ENCODE results near the gene NPY. TPM values are rescaled to one million over a fixed set of nuclear protein-coding genes. Genes with fewer than 3 reads are reported as not detected.

The NPY gene
- total and polyA plus RNA-seq, 4 donors = not detected

GRCh38 chr7:24328894-24329293 is 44.9 kb downstream of the NPY start:
- ATAC-seq (ENCODE audit: insufficient read depth, low FRiP score) = no peak

GRCh38 chr7:24334012-24334411 is 50.0 kb downstream of the NPY start:
- Histone ChIP-seq H3K9ac (ENCODE audit: insufficient read depth in 1 of 2, low read length in 2 of 2) (no peak overlapping the region), H3K36me3 (ENCODE audit: control insufficient read depth in 4 of 4, insufficient read depth in 4 of 4, low read length in 4 of 4) (no peaks in the 10 kb centered on the region), H3K27ac (ENCODE audit: low read depth in 1 of 2, low read length in 1 of 2) (no peak overlapping the region), H3K9me3 (ENCODE audit: control insufficient read depth in 4 of 4, insufficient read depth in 3 of 4, low read length in 3 of 4) (no peaks in the 10 kb centered on the region), H3K4me3 (no peak overlapping the region), H3K27me3 (ENCODE audit: control insufficient read depth in 3 of 3, insufficient read depth in 3 of 3, low read length in 2 of 3) (peaks cover 0 to 6% (median 0%) of the 10 kb centered on the region in 3 donors), H3K4me1 (ENCODE audit: control insufficient read depth in 5 of 5, insufficient read depth in 5 of 5, low read length in 5 of 5) (no peaks in the 10 kb centered on the region)
- no peak for ATAC-seq (ENCODE audit: insufficient read depth, low FRiP score)
- WGBS, 2 donors = 50 to 61% methylated on average over 2 of the region's 2 CpGs
- DNase-seq = no peak
- no peak for TF ChIP-seq CTCF (IDR thresholded peaks at IDR 0.05; ENCODE audit: control extremely low read depth, extremely low read depth)

More at GRCh38 chr7:24328894-24329293, 44.9 kb downstream of the NPY start:
- H3K9ac ChIP-seq (ENCODE audit: insufficient read depth in 1 of 2, low read length in 2 of 2) = no peak overlapping the region
- no peaks in the 10 kb centered on the region for H3K4me1 ChIP-seq (ENCODE audit: control insufficient read depth in 5 of 5, insufficient read depth in 5 of 5, low read length in 5 of 5)
- no peaks in the 10 kb centered on the region for H3K36me3 ChIP-seq (ENCODE audit: control insufficient read depth in 4 of 4, insufficient read depth in 4 of 4, low read length in 4 of 4)
- H3K4me3 ChIP-seq = no peak overlapping the region
- H3K27me3 ChIP-seq (ENCODE audit: control insufficient read depth in 3 of 3, insufficient read depth in 3 of 3, low read length in 2 of 3) = peaks cover 0 to 2% (median 0%) of the 10 kb centered on the region in 3 donors
- no peak for DNase-seq
- no peaks in the 10 kb centered on the region for H3K9me3 ChIP-seq (ENCODE audit: control insufficient read depth in 4 of 4, insufficient read depth in 3 of 4, low read length in 3 of 4)
- no peak for TF ChIP-seq CTCF (IDR thresholded peaks at IDR 0.05; ENCODE audit: control extremely low read depth, extremely low read depth)
- 60 to 88% methylated on average over 2 of the region's 2 CpGs for WGBS, 2 donors
- no peak overlapping the region for H3K27ac ChIP-seq (ENCODE audit: low read depth in 1 of 2, low read length in 1 of 2)

- Histone ChIP-seq H3K4me3 (no peak overlapping the region), H3K36me3 (ENCODE audit: control insufficient read depth in 4 of 4, insufficient read depth in 4 of 4, low read length in 4 of 4) (no peaks in the 10 kb centered on the region), H3K27me3 (ENCODE audit: control insufficient read depth in 3 of 3, insufficient read depth in 3 of 3, low read length in 2 of 3) (peaks cover 0 to 6% (median 0%) of the 10 kb centered on the region in 3 donors), H3K9ac (ENCODE audit: insufficient read depth in 1 of 2, low read length in 2 of 2) (no peak overlapping the region), H3K27ac (ENCODE audit: low read depth in 1 of 2, low read length in 1 of 2) (no peak overlapping the region), H3K4me1 (ENCODE audit: control insufficient read depth in 5 of 5, insufficient read depth in 5 of 5, low read length in 5 of 5) (no peaks in the 10 kb centered on the region), H3K9me3 (ENCODE audit: control insufficient read depth in 4 of 4, insufficient read depth in 3 of 4, low read length in 3 of 4) (no peaks in the 10 kb centered on the region)
- DNase-seq (no peak), ATAC-seq (ENCODE audit: insufficient read depth, low FRiP score) (no peak)
- WGBS, 2 donors = 91% methylated on average over 3 of the region's 3 CpGs
- no peak for TF ChIP-seq CTCF (IDR thresholded peaks at IDR 0.05; ENCODE audit: control extremely low read depth, extremely low read depth)
Observed at GRCh38 chr7:24334627-24335026, 50.6 kb downstream of the NPY start.

GRCh38 chr7:24336461-24336860 is 52.5 kb downstream of the NPY start:
- DNase-seq = no peak
- WGBS, 2 donors = 52 to 60% methylated on average over 8 of the region's 8 CpGs

More at GRCh38 chr7:24336461-24336860, 52.5 kb downstream of the NPY start:
- no peak for TF ChIP-seq CTCF (IDR thresholded peaks at IDR 0.05; ENCODE audit: control extremely low read depth, extremely low read depth)
- Histone ChIP-seq H3K9me3 (ENCODE audit: control insufficient read depth in 4 of 4, insufficient read depth in 3 of 4, low read length in 3 of 4) (no peaks in the 10 kb centered on the region), H3K27ac (ENCODE audit: low read depth in 1 of 2, low read length in 1 of 2) (no peak overlapping the region), H3K27me3 (ENCODE audit: control insufficient read depth in 3 of 3, insufficient read depth in 3 of 3, low read length in 2 of 3) (peaks cover 0 to 6% (median 0%) of the 10 kb centered on the region in 3 donors), H3K4me3 (no peak overlapping the region), H3K9ac (ENCODE audit: insufficient read depth in 1 of 2, low read length in 2 of 2) (no peak overlapping the region), H3K36me3 (ENCODE audit: control insufficient read depth in 4 of 4, insufficient read depth in 4 of 4, low read length in 4 of 4) (no peaks in the 10 kb centered on the region), H3K4me1 (ENCODE audit: control insufficient read depth in 5 of 5, insufficient read depth in 5 of 5, low read length in 5 of 5) (no peaks in the 10 kb centered on the region)
- no peak for ATAC-seq (ENCODE audit: insufficient read depth, low FRiP score)
